Liver (tissue), 9 donors: ENCODE results near the gene CCDC112. TPM values are rescaled to one million over a fixed set of nuclear protein-coding genes. Genes with fewer than 3 reads are reported as not detected.

Experiments used
- DNase-seq: peaks from one replicate; pipeline ENCODE4 v3.0.0-alpha.2; 2017; ENCODE audit warnings: low spot score
- H3K27ac ChIP-seq, 2 donors: one replicate each; pipeline ENCODE4 v1.7.0; 2013; ENCODE audit warnings: inconsistent platforms in 2 of 2, low read length in 2 of 2, control low read depth in 1 of 2, low read depth in 1 of 2, mild to moderate bottlenecking in 1 of 2
- H3K27me3 ChIP-seq, 4 donors: one replicate each; pipeline versions ENCODE4 v1.6.1 to v1.7.0; 2013; ENCODE audit warnings: low read length in 3 of 4, inconsistent platforms in 1 of 4, mild to moderate bottlenecking in 1 of 4, moderate library complexity in 1 of 4; ENCODE audit not compliant: control insufficient read depth in 4 of 4, insufficient read depth in 4 of 4
- H3K36me3 ChIP-seq, 4 donors: one replicate each; pipeline versions ENCODE4 v1.6.1 to v1.7.0; 2013; ENCODE audit warnings: low read length in 3 of 4, mild to moderate bottlenecking in 3 of 4, low read depth in 1 of 4, moderate library complexity in 1 of 4; ENCODE audit not compliant: control insufficient read depth in 4 of 4, insufficient read depth in 3 of 4
- H3K4me1 ChIP-seq, 4 donors: one replicate each; pipeline versions ENCODE4 v1.6.1 to v1.7.0; 2013; ENCODE audit warnings: low read length in 3 of 4, mild to moderate bottlenecking in 3 of 4, moderate library complexity in 1 of 4; ENCODE audit not compliant: control insufficient read depth in 4 of 4, insufficient read depth in 4 of 4
- H3K4me3 ChIP-seq, 3 donors: one replicate each; pipeline versions ENCODE4 v1.6.1 to v1.7.0; 2013; ENCODE audit warnings: low read length in 3 of 3, control low read depth in 1 of 3, low read depth in 1 of 3, mild to moderate bottlenecking in 1 of 3
- H3K9ac ChIP-seq, 2 donors: one replicate each; pipeline ENCODE4 v1.7.0; 2013; ENCODE audit warnings: low read length in 2 of 2, mild to moderate bottlenecking in 2 of 2, moderate library complexity in 2 of 2, control low read depth in 1 of 2, low read depth in 1 of 2
- H3K9me3 ChIP-seq, 4 donors: one replicate each; pipeline versions ENCODE4 v1.6.1 to v1.7.0; 2013; ENCODE audit warnings: low read length in 3 of 4; ENCODE audit not compliant: control insufficient read depth in 4 of 4
- EGR1 ChIP-seq, 2 donors: IDR thresholded peaks; 2 replicates each; pipeline ENCODE4 v1.6.1; 2016 to 2018; ENCODE audit warnings: antibody characterized with exemption in 2 of 2, low read depth in 2 of 2
- FOXA2 ChIP-seq: IDR thresholded peaks from 2 replicates; pipeline ENCODE4 v1.6.1; 2016; ENCODE audit warnings: antibody characterized with exemption
- HNF4A ChIP-seq, 2 donors: conservative IDR thresholded peaks; 2 replicates each; pipeline ENCODE4 v1.6.1; 2016; ENCODE audit warnings: antibody characterized with exemption in 2 of 2, mild to moderate bottlenecking in 2 of 2
- HNF4G ChIP-seq: IDR thresholded peaks from 2 replicates; pipeline ENCODE4 v1.6.1; 2016; ENCODE audit warnings: antibody characterized with exemption
- JUND ChIP-seq, 2 donors: IDR thresholded peaks; 2 replicates each; pipeline ENCODE4 v1.6.1; 2016; ENCODE audit warnings: antibody characterized with exemption in 2 of 2
- NR2F2 ChIP-seq: IDR thresholded peaks from 2 replicates; pipeline ENCODE4 v1.6.1; 2016; ENCODE audit warnings: antibody characterized with exemption
- RAD21 ChIP-seq, 2 donors: IDR thresholded peaks; 2 replicates each; pipeline ENCODE4 v1.6.1; 2016; ENCODE audit warnings: antibody characterized with exemption in 2 of 2, mild to moderate bottlenecking in 2 of 2
- REST ChIP-seq: IDR thresholded peaks from 2 replicates; pipeline ENCODE4 v1.6.1; 2016; ENCODE audit warnings: antibody characterized with exemption, mild to moderate bottlenecking
- RXRA ChIP-seq, 2 donors: IDR thresholded peaks; 2 replicates each; pipeline ENCODE4 v1.6.1; 2017 to 2018; ENCODE audit warnings: antibody characterized with exemption in 2 of 2, mild to moderate bottlenecking in 1 of 2
- SP1 ChIP-seq: IDR thresholded peaks from 2 replicates; pipeline ENCODE4 v1.6.1; 2018; ENCODE audit warnings: antibody characterized with exemption, mild to moderate bottlenecking
- TAF1 ChIP-seq: conservative IDR thresholded peaks from 2 replicates; pipeline ENCODE4 v1.6.1; 2016; ENCODE audit warnings: antibody characterized with exemption, mild to moderate bottlenecking
- YY1 ChIP-seq: IDR thresholded peaks from 2 replicates; pipeline ENCODE4 v1.6.1; 2016; ENCODE audit warnings: antibody characterized with exemption, mild to moderate bottlenecking
- ZBTB33 ChIP-seq: IDR thresholded peaks from 2 replicates; pipeline ENCODE4 v1.6.1; 2016; ENCODE audit warnings: antibody characterized with exemption
- WGBS: extraction: QIAGEN DNeasy Blood & Tissue Kit; methylation state at CpG from one replicate; pipeline ENCODE4 v1.1.7; 2013; 5-methylcytosine and 5-hydroxymethylcytosine counted together
- polyA plus RNA-seq, 2 donors: library from polyadenylated mRNA; stranded (reverse) in 1 of 2; unstranded in 1 of 2; fragments of 200-250 nt in 1 of 2; fragments of >200 nt in 1 of 2; fragmentation: Nextera tagmentation in 1 of 2; extraction: Ambion mirVana in 1 of 2; gene quantifications; one replicate each; pipeline versions ENCODE4 v1.2.1 to v1.2.3, GENCODE V29; 2013 to 2015
- total RNA-seq, 2 donors: library from RNA; depleted of rRNA; stranded (reverse); fragments of >200 nt; gene quantifications; one replicate each; pipeline ENCODE4 v1.2.3, GENCODE V29; 2014
- TF ChIP-seq, protein P1 (sequence below): IDR thresholded peaks from 2 replicates; pipeline ENCODE4 v1.6.1; 2016; ENCODE audit warnings: antibody characterized with exemption
- TF ChIP-seq, protein P2 (sequence below): fragments of 150-350 bp; IDR thresholded peaks from 2 replicates; pipeline ENCODE4 v1.5.1; 2017; ENCODE audit warnings: improper control_type of control experiment, low read depth, low read length; ENCODE audit not compliant: missing input control
- donor health status: healthy.
- donor health status: healthy.
- donor health status: healthy.
- donor health status: healthy.
- donor health status: healthy.

Gene CCDC112
- total and polyA plus RNA-seq, 4 donors = 0.75 to 1.6 (median 1.1) TPM

GRCh38 chr5:115308815-115309214 lies 12.4 kb upstream of the CCDC112 start:
- Histone ChIP-seq H3K27me3 (no peaks in the 10 kb centered on the region), H3K36me3 (no peaks in the 10 kb centered on the region), H3K27ac (no peak overlapping the region), H3K9ac (no peak overlapping the region), H3K4me3 (no peak overlapping the region), H3K9me3 (no peaks in the 10 kb centered on the region), H3K4me1 (no peaks in the 10 kb centered on the region)
- DNase-seq = no peak
- no peak for TF ChIP-seq EGR1 (IDR thresholded peaks at IDR 0.05; ENCODE audit: low read depth in 2 of 2)
- TF ChIP-seq RXRA (IDR thresholded peaks at IDR 0.05) = no peak
- TF ChIP-seq, protein P1, sequence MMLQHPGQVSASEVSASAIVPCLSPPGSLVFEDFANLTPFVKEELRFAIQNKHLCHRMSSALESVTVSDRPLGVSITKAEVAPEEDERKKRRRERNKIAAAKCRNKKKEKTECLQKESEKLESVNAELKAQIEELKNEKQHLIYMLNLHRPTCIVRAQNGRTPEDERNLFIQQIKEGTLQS = no peak
- no peak for TF ChIP-seq HNF4G
- TF ChIP-seq YY1 = no peak

- 87% methylated on average over 1 of the region's 1 CpG for WGBS
These were observed 9.6 kb upstream of the CCDC112 start for GRCh38 chr5:115306011-115306536.

DNA sequence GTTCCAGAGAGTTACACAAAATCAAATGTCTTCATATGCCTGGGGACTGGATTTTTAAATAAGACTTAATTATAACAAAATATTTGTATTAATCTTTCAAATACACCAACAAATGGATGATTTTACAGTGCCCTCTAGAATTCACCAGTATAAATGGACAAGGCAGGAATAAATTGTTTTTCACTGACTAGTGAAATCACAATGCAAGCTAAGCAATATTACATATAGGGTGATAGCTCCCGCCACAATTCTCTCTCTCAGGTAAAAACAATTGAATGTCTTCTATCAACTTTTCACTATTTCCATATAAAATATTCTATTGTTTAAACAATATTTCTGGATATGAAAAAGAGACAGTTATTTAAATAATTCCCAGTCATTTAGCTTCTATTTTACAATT lies 8.0 kb upstream of the CCDC112 start:
- Histone ChIP-seq H3K4me1 (no peaks in the 10 kb centered on the region), H3K27me3 (no peaks in the 10 kb centered on the region), H3K27ac (no peak overlapping the region), H3K9me3 (no peaks in the 10 kb centered on the region), H3K36me3 (no peaks in the 10 kb centered on the region), H3K9ac (no peak overlapping the region), H3K4me3 (no peak overlapping the region)
- DNase-seq = no peak
- TF ChIP-seq ZBTB33 = no peak
- no peak for TF ChIP-seq EGR1 (IDR thresholded peaks at IDR 0.05; ENCODE audit: low read depth in 2 of 2)
- no peak for TF ChIP-seq RXRA (IDR thresholded peaks at IDR 0.05)
- no peak for TF ChIP-seq SP1
- TF ChIP-seq YY1 = no peak
- TF ChIP-seq RAD21 (IDR thresholded peaks at IDR 0.05) = no peak
- TF ChIP-seq HNF4A (conservative IDR thresholded peaks at IDR 0.05) = no peak
- no peak for TF ChIP-seq REST
- 96% methylated on average over 1 of the region's 1 CpG for WGBS

More at GRCh38 chr5:115306011-115306536, 9.6 kb upstream of the CCDC112 start:
- Histone ChIP-seq H3K9me3 (no peaks in the 10 kb centered on the region), H3K4me3 (no peak overlapping the region), H3K36me3 (no peaks in the 10 kb centered on the region), H3K9ac (no peak overlapping the region), H3K27me3 (no peaks in the 10 kb centered on the region), H3K27ac (no peak overlapping the region), H3K4me1 (no peaks in the 10 kb centered on the region)
- no peak for DNase-seq
- TF ChIP-seq JUND (IDR thresholded peaks at IDR 0.05) = no peak
- TF ChIP-seq, protein P2, sequence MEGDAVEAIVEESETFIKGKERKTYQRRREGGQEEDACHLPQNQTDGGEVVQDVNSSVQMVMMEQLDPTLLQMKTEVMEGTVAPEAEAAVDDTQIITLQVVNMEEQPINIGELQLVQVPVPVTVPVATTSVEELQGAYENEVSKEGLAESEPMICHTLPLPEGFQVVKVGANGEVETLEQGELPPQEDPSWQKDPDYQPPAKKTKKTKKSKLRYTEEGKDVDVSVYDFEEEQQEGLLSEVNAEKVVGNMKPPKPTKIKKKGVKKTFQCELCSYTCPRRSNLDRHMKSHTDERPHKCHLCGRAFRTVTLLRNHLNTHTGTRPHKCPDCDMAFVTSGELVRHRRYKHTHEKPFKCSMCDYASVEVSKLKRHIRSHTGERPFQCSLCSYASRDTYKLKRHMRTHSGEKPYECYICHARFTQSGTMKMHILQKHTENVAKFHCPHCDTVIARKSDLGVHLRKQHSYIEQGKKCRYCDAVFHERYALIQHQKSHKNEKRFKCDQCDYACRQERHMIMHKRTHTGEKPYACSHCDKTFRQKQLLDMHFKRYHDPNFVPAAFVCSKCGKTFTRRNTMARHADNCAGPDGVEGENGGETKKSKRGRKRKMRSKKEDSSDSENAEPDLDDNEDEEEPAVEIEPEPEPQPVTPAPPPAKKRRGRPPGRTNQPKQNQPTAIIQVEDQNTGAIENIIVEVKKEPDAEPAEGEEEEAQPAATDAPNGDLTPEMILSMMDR = no peak
- TF ChIP-seq FOXA2 = no peak
- TF ChIP-seq TAF1 = no peak
- TF ChIP-seq EGR1 (IDR thresholded peaks at IDR 0.05; ENCODE audit: low read depth in 2 of 2) = no peak
- TF ChIP-seq NR2F2 = no peak
